ENCODE results near the gene SPNS3. TPM values are rescaled to one million over a fixed set of nuclear protein-coding genes. Genes with fewer than 3 reads are reported as not detected.

SPNS3 gene
- polyA plus RNA-seq, 1 of the 3 experiments (the other 2 are of a cell fraction): 0.05 TPM

DNA sequence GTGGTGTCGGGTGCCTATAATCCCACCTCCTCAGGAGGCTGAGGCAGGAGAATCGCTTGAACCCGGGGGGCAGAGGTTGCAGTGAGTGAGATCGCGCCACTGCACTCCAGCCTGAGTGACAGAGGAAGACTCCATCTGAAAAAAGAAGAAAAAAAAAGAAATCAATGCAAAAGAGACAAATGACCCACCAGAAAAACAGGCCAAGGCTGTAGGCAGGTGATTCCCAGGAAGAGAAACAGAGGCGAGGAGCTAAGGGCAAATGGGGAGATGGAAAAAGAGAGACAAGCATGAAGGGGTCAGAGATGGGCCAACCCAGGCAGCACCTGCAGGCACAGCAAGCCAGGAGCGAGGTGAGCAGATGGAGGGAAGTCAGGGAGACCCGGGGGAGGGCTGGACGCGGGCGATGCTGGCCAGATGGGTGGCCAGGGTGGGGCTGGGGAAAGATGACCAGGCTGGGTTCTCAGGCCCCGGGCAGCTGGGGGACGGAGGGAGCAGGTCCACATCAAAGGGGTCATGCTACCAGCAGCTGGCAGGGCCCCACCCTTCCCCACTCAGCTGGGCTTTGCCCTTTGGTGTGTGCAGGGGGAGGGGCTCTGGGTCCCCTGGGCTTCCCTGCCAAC lies 95.9 kb downstream of the SPNS3 start:
- Histone ChIP-seq H3K9ac (no peak overlapping the region), H3K27me3 (ENCODE audit: insufficient read depth) (no peaks in the 10 kb centered on the region), H3K36me3 (replicated peaks in 1 of 2; ENCODE audit: control insufficient read depth in 1 of 2, insufficient read depth in 2 of 2, low read length in 1 of 2) (no peaks in the 10 kb centered on the region), H3K9me3 (no peaks in the 10 kb centered on the region), H3K9me2 (no peaks in the 10 kb centered on the region), H2AFZ (ENCODE audit: low read depth) (no peak overlapping the region), H3K4me2 (no peak overlapping the region), H4K20me1 (ENCODE audit: insufficient read depth) (no peaks in the 10 kb centered on the region), H3K4me1 (ENCODE audit: control insufficient read depth in 1 of 2, insufficient read depth in 2 of 2, low read depth in 1 of 2, low read length in 1 of 2) (peaks cover 0 to 17% of the 10 kb centered on the region in 2 experiments; a peak in 1 of 4 replicates), H3K4me3 (ENCODE audit: low read depth in 2 of 2, low read length in 1 of 2) (no peak overlapping the region), H3K79me2 (ENCODE audit: insufficient read depth) (no peaks in the 10 kb centered on the region), H3K27ac (ENCODE audit: low read depth in 2 of 2, low read length in 1 of 2) (no peak overlapping the region), H3F3A (replicated peaks; ENCODE audit: insufficient read depth) (no peaks in the 10 kb centered on the region)
- ChIA-PET CTCF (no interaction called here), POLR2A (no interaction called here)
- no peak for DNase-seq
- WGBS (ENCODE audit: low lambda C conversion rate): 82% methylated on average over 13 of the region's 13 CpGs
- TF ChIP-seq RFX5 (IDR thresholded peaks at IDR 0.05; ENCODE audit: low read length) (no peak), SMC3 (IDR thresholded peaks at IDR 0.05; ENCODE audit: low read depth, low read length) (no peak), RCOR1 (IDR thresholded peaks at IDR 0.05; ENCODE audit: low read length) (no peak), TCF12 (IDR thresholded peaks at IDR 0.05) (no peak), GABPA (IDR thresholded peaks at IDR 0.05; ENCODE audit: low read depth) (no peak), NRF1 (IDR thresholded peaks at IDR 0.05; ENCODE audit: low read depth, low read length) (no peak), ZBTB33 (IDR thresholded peaks at IDR 0.05; ENCODE audit: borderline replicate concordance, low read depth) (no peak), ELF1 (IDR thresholded peaks at IDR 0.05) (no peak)

GRCh38 chr17:4530799-4531730 lies 97.3 kb downstream of the SPNS3 start:
- H3K4me3 ChIP-seq (ENCODE audit: low read depth in 2 of 2, low read length in 1 of 2): no peak overlapping the region
- WGBS (ENCODE audit: low lambda C conversion rate): 64% methylated on average over 19 of the region's 30 CpGs
- H3K79me2 ChIP-seq (ENCODE audit: insufficient read depth): no peaks in the 10 kb centered on the region
- no peaks in the 10 kb centered on the region for H3K9me2 ChIP-seq
- POLR2A ChIA-PET: no interaction called here
- no peaks in the 10 kb centered on the region for H3F3A ChIP-seq (replicated peaks; ENCODE audit: insufficient read depth)
- no peak overlapping the region for H3K27ac ChIP-seq (ENCODE audit: low read depth in 2 of 2, low read length in 1 of 2)
- H4K20me1 ChIP-seq (ENCODE audit: insufficient read depth): no peaks in the 10 kb centered on the region
- H3K9ac ChIP-seq: no peak overlapping the region
- no peak overlapping the region for H3K4me2 ChIP-seq
- no peaks in the 10 kb centered on the region for H3K27me3 ChIP-seq (ENCODE audit: insufficient read depth)
- no peaks in the 10 kb centered on the region for H3K9me3 ChIP-seq
- CTCF ChIA-PET: no interaction called here
- peaks cover 0 to 24% of the 10 kb centered on the region in 2 experiments; a peak in 1 of 4 replicates for H3K4me1 ChIP-seq (ENCODE audit: control insufficient read depth in 1 of 2, insufficient read depth in 2 of 2, low read depth in 1 of 2, low read length in 1 of 2)
- no peaks in the 10 kb centered on the region for H3K36me3 ChIP-seq (replicated peaks in 1 of 2; ENCODE audit: control insufficient read depth in 1 of 2, insufficient read depth in 2 of 2, low read length in 1 of 2)
- H2AFZ ChIP-seq (ENCODE audit: low read depth): no peak overlapping the region
- no peak for DNase-seq
- TF ChIP-seq USF2 (IDR thresholded peaks at IDR 0.05; ENCODE audit: borderline replicate concordance, low read depth, low read length) (no peak), TAF1 (IDR thresholded peaks at IDR 0.05; ENCODE audit: borderline replicate concordance, low read depth, low read length) (no peak), RXRA (IDR thresholded peaks at IDR 0.05; ENCODE audit: borderline replicate concordance, low read depth) (no peak), ZBTB33 (IDR thresholded peaks at IDR 0.05; ENCODE audit: borderline replicate concordance, low read depth) (no peak), MXI1 (IDR thresholded peaks at IDR 0.05; ENCODE audit: low read depth, low read length) (no peak), REST (IDR thresholded peaks at IDR 0.05; ENCODE audit: low read depth, low read length) (no peak), ELF1 (IDR thresholded peaks at IDR 0.05) (no peak), NRF1 (IDR thresholded peaks at IDR 0.05; ENCODE audit: low read depth, low read length) (no peak), RFX5 (IDR thresholded peaks at IDR 0.05; ENCODE audit: low read length) (no peak), GATA2 (CRISPR knock-in tag; IDR thresholded peaks at IDR 0.05) (no peak), RAD21 (IDR thresholded peaks at IDR 0.05; ENCODE audit: low read length) (no peak)
- TF ChIP-seq, protein P1, sequence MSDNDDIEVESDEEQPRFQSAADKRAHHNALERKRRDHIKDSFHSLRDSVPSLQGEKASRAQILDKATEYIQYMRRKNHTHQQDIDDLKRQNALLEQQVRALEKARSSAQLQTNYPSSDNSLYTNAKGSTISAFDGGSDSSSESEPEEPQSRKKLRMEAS (IDR thresholded peaks at IDR 0.05; ENCODE audit: low read depth): no peak
